Measurements from ENCODE around the gene OSBPL2.

DNA sequence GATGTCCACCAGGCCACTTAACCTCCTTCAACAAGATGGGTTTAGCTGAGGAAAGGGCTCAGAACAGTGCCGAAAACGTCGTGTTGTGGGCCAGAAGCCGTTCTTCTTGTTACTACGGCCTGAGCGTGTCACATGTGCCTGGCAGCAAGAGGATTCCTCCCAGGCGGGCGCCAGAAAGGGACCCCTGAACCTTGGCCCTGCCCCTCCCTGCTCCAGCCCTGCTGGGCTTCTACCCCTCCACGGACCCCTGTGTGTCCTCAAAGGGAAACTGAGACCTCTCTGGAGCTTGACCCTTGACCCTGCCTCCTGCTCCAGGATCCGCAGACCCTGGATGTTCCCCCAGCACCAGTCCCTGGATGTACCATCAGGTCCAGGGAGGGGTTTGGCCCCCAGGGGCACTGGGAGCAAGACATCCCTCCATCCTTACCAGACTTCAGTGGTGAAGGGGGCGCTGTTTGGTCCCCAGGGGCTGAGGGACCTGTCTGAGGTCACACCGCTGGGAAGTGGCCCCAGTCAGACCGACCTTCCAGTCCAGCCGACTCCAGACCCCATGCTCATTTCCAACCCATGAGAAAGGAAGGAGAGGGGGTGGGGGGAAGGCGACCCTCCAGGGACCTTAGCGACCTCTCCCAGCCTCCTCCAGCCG is 28.3 kb upstream of the OSBPL2 start:
- TF ChIP-seq, protein P1, sequence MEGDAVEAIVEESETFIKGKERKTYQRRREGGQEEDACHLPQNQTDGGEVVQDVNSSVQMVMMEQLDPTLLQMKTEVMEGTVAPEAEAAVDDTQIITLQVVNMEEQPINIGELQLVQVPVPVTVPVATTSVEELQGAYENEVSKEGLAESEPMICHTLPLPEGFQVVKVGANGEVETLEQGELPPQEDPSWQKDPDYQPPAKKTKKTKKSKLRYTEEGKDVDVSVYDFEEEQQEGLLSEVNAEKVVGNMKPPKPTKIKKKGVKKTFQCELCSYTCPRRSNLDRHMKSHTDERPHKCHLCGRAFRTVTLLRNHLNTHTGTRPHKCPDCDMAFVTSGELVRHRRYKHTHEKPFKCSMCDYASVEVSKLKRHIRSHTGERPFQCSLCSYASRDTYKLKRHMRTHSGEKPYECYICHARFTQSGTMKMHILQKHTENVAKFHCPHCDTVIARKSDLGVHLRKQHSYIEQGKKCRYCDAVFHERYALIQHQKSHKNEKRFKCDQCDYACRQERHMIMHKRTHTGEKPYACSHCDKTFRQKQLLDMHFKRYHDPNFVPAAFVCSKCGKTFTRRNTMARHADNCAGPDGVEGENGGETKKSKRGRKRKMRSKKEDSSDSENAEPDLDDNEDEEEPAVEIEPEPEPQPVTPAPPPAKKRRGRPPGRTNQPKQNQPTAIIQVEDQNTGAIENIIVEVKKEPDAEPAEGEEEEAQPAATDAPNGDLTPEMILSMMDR (IDR thresholded peaks at IDR 0.05) = no peak
- TF ChIP-seq POLR2A (IDR thresholded peaks at IDR 0.05) = no peak

Data from vagina (tissue), 2 donors.